GM23248 (cell line): Measurements from ENCODE around the gene ACTL8. TPM values are rescaled to one million over a fixed set of nuclear protein-coding genes. Genes with fewer than 3 reads are reported as not detected.
"Not testable (repeated sequence)": the region's sequence is repeated elsewhere in the genome, so short reads cannot be mapped to it uniquely, and the experiment has no call there.

Experiments used
- DNase-seq: peaks from one replicate; pipeline ENCODE4 v3.0.0-alpha.2; 2015
- H2AFZ ChIP-seq: fragments of 200-600 bp; sonication (generic); 2 replicates; pipeline ENCODE4 v1.6.1; 2016; ENCODE audit warnings: antibody characterized with exemption
- H3F3A ChIP-seq: fragments of 200-600 bp; sonication (generic); 2 replicates; pipeline ENCODE4 v1.6.1; 2016; ENCODE audit warnings: mild to moderate bottlenecking, antibody characterized with exemption, mixed run types; ENCODE audit not compliant: insufficient read depth
- H3K27ac ChIP-seq: fragments of 200-600 bp; sonication (generic); 2 replicates; pipeline ENCODE4 v1.5.1; 2016; ENCODE audit warnings: mild to moderate bottlenecking
- H3K27me3 ChIP-seq: fragments of 200-600 bp; sonication (generic); replicated peaks from 2 replicates; pipeline ENCODE4 v1.6.1; 2016; ENCODE audit warnings: mild to moderate bottlenecking; ENCODE audit not compliant: insufficient read depth
- H3K36me3 ChIP-seq: fragments of 200-600 bp; sonication (generic); 2 replicates; pipeline ENCODE4 v1.6.1; 2016; ENCODE audit warnings: low read depth, mild to moderate bottlenecking
- H3K4me1 ChIP-seq: fragments of 200-600 bp; sonication (generic); 2 replicates; pipeline ENCODE4 v1.6.1; 2016; ENCODE audit warnings: mild to moderate bottlenecking; ENCODE audit not compliant: insufficient read depth
- H3K4me2 ChIP-seq: fragments of 200-600 bp; sonication (generic); one replicate; pipeline ENCODE4 v1.6.1; 2016; ENCODE audit warnings: mild to moderate bottlenecking; ENCODE audit not compliant: unreplicated experiment
- H3K4me3 ChIP-seq: fragments of 200-600 bp; sonication (generic); 2 replicates; pipeline ENCODE4 v1.5.1; 2016; ENCODE audit warnings: mild to moderate bottlenecking
- H3K79me2 ChIP-seq: fragments of 200-600 bp; sonication (generic); 2 replicates; pipeline ENCODE4 v1.6.1; 2016; ENCODE audit warnings: mild to moderate bottlenecking; ENCODE audit not compliant: insufficient read depth
- H3K9ac ChIP-seq: fragments of 200-600 bp; sonication (generic); 2 replicates; pipeline ENCODE4 v1.6.1; 2016; ENCODE audit warnings: mild to moderate bottlenecking
- H3K9me2 ChIP-seq: fragments of 200-600 bp; sonication (generic); 2 replicates; pipeline ENCODE4 v1.6.1; 2016; ENCODE audit warnings: mixed run types, mild to moderate bottlenecking, moderate library complexity; ENCODE audit not compliant: insufficient read depth
- H3K9me3 ChIP-seq: fragments of 200-600 bp; sonication (generic); one replicate; pipeline ENCODE4 v1.6.1; 2017; ENCODE audit warnings: low read depth
- H4K20me1 ChIP-seq: fragments of 200-600 bp; sonication (generic); 2 replicates; pipeline ENCODE4 v1.6.0; 2016; ENCODE audit not compliant: insufficient read depth
- EZH2 ChIP-seq: fragments of 200-600 bp; sonication (generic); IDR thresholded peaks from 2 replicates; pipeline ENCODE4 v1.6.1; 2018; ENCODE audit warnings: antibody characterized with exemption, mild to moderate bottlenecking; ENCODE audit not compliant: insufficient read depth, poor library complexity, severe bottlenecking
- EZH2phosphoT487 ChIP-seq: fragments of 200-600 bp; sonication (generic); IDR thresholded peaks from 2 replicates; pipeline ENCODE4 v1.6.1; 2018; ENCODE audit warnings: antibody characterized with exemption, moderate library complexity, mild to moderate bottlenecking, low read depth; ENCODE audit not compliant: insufficient read depth
- WGBS, 2 experiments: methylation state at CpG; one replicate each; pipeline ENCODE4 v1.1.6; 2015 to 2017; ENCODE audit warnings: low lambda C conversion rate in 2 of 2, low coverage in 1 of 2; ENCODE audit errors: missing lambda C conversion rate in 2 of 2; 5-methylcytosine and 5-hydroxymethylcytosine counted together
- in situ Hi-C: fragments of 300-500 bp; cut with MboI; formaldehyde crosslinking; loops from 2 replicates; pipeline ENCODE4 v1.15.0; 2020
- polyA plus RNA-seq: library from polyadenylated mRNA; unstranded; fragments of >200 nt; fragmentation: Nextera tagmentation; extraction: Ambion mirVana; gene quantifications from 2 replicates; pipeline ENCODE4 v1.2.1, GENCODE V29; 2016
- total RNA-seq: library from RNA; depleted of rRNA; stranded (reverse); fragments of >200 nt; shearing (Covaris generic); gene quantifications from 2 replicates; pipeline ENCODE4 v1.2.3, GENCODE V29; 2014

The ACTL8 gene
- total and polyA plus RNA-seq, 2 experiments from 2014 or later = 0.11 TPM; not detected in 1

GRCh38 chr1:17743925-17744324, 11.2 kb upstream of the ACTL8 start:
- 95 to 97% methylated on average over 3 of the region's 3 CpGs for WGBS, 2 experiments
- no peaks in the 10 kb centered on the region for H3K36me3 ChIP-seq
- in situ Hi-C loops = no loop called here

DNA sequence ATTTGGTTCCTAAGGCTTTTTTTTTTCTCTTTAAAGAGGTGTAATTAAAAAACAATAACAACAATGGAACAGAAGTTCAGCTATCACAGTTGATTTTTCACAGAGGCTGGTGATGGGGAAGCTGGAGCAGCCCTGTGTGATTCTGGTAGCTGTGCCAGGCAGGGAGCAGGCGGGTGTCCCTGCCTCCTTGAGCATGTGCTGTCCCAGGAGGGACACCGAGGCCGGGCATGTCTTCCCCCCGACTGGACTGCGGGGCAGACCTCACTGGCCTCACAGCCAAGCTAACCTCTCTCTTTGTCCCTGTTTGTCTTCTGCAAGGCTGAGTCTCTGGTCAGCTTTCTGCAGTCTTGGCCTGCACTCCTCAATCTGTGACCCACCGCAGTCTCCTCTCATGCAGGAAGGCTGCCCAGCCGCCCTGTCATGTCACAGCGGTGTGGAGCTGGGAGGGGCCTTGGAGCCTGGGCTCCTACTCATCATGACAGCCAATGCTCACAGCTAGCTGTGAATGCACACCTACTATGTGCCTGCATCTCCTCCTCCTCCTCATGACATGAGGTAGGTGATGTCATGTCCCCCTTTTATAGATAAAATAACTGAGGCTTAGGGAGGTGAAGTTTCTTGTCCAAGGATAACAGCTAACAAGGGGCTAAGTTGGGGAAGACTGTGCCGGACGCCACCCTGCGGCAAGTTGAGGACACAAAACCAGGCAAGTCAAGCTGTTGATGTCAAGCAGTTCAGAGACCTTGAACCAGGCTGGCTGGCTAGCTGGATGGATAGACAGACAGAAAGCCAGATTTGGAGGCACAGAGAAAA, 10.3 kb upstream of the ACTL8 start:
- Histone ChIP-seq H3K4me3 (no peak overlapping the region), H2AFZ (no peak overlapping the region), H3K36me3 (no peaks in the 10 kb centered on the region), H3K9me3 (no peaks in the 10 kb centered on the region), H3K79me2 (no peaks in the 10 kb centered on the region), H3K4me2 (no peak overlapping the region), H3K9ac (no peak overlapping the region), H3K4me1 (peaks cover 19% of the 10 kb centered on the region), H3K27ac (no peak overlapping the region), H4K20me1 (no peaks in the 10 kb centered on the region), H3K27me3 (no peaks in the 10 kb centered on the region), H3F3A (no peaks in the 10 kb centered on the region; the same call in 1 of the 2 replicates), H3K9me2 (no peaks in the 10 kb centered on the region)
- TF ChIP-seq EZH2phosphoT487 (no peak), EZH2 (no peak)
- DNase-seq = no peak
- 93 to 95% methylated on average over 11 of the region's 11 CpGs for WGBS, 2 experiments
- in situ Hi-C loops = no loop called here

More at GRCh38 chr1:17743925-17744324, 11.2 kb upstream of the ACTL8 start:
- no peaks in the 10 kb centered on the region for H3K9me2 ChIP-seq
- no peaks in the 10 kb centered on the region for H3K9me3 ChIP-seq
- no peak overlapping the region for H3K4me3 ChIP-seq
- no peaks in the 10 kb centered on the region for H4K20me1 ChIP-seq
- H3K9ac ChIP-seq = no peak overlapping the region
- DNase-seq = no peak
- H3K4me2 ChIP-seq = no peak overlapping the region
- H3F3A ChIP-seq = no peaks in the 10 kb centered on the region; the same call in 1 of the 2 replicates
- no peaks in the 10 kb centered on the region for H3K79me2 ChIP-seq
- H2AFZ ChIP-seq = no peak overlapping the region
- no peaks in the 10 kb centered on the region for H3K27me3 ChIP-seq
- peaks cover 19% of the 10 kb centered on the region for H3K4me1 ChIP-seq
- H3K27ac ChIP-seq = no peak overlapping the region
- TF ChIP-seq EZH2phosphoT487 (no peak), EZH2 (no peak)

DNA sequence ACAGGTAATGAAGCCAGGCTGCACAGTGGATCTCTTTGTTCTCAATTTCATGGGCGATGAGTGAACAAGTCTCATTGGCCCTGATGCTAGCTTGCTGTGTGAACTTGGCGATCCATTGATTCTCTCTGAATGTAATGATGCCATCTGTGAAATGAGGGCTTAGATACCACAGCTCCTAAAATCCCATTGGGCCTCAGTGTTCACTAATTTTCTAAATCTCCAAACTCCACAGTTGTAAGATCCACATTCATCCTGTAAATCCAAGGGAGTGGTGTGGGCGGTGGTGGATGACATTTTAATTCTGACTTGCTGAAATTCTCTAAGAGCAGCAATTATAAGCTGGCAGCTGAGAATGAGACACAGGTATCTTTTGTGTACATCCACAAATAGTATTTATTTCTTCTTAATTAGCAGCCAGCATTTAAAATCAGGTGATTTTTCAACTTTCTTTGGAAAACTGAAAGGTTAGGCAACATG, 9.6 kb upstream of the ACTL8 start:
- no peaks in the 10 kb centered on the region for H3K9me3 ChIP-seq
- no peak overlapping the region for H3K27ac ChIP-seq
- H2AFZ ChIP-seq = no peak overlapping the region
- no peak overlapping the region for H3K4me3 ChIP-seq
- H3K36me3 ChIP-seq = no peaks in the 10 kb centered on the region
- H3K79me2 ChIP-seq = no peaks in the 10 kb centered on the region
- no peak overlapping the region for H3K9ac ChIP-seq
- H3K4me2 ChIP-seq = no peak overlapping the region
- H3K27me3 ChIP-seq = no peaks in the 10 kb centered on the region
- peaks cover 19% of the 10 kb centered on the region for H3K4me1 ChIP-seq
- in situ Hi-C loops = no loop called here
- no peak for TF ChIP-seq EZH2
- no peak for TF ChIP-seq EZH2phosphoT487
- no peaks in the 10 kb centered on the region for H4K20me1 ChIP-seq
- no peaks in the 10 kb centered on the region; the same call in 1 of the 2 replicates for H3F3A ChIP-seq
- no peaks in the 10 kb centered on the region for H3K9me2 ChIP-seq
- WGBS, 2 experiments = 92% methylated on average over 3 of the region's 3 CpGs
- DNase-seq = no peak

- H3K4me3 ChIP-seq, in situ Hi-C loops, H3K36me3 ChIP-seq, H3F3A ChIP-seq, H3K9ac ChIP-seq, H4K20me1 ChIP-seq, H3K27me3 ChIP-seq, H2AFZ ChIP-seq, H3K27ac ChIP-seq, H3K79me2 ChIP-seq, H3K9me2 ChIP-seq, H3K9me3 ChIP-seq: not testable (repeated sequence)
- peaks cover 19% of the 10 kb centered on the region for H3K4me1 ChIP-seq
- peak; percentile 59 for DNase-seq
- 27 to 36% methylated on average over 2 of the region's 2 CpGs for WGBS, 2 experiments
- peak overlapping the region; percentile 9 for H3K4me2 ChIP-seq
Measured at GRCh38 chr1:17746281-17746680, 8.9 kb upstream of the ACTL8 start.
